ENCODE measurements around the gene SOX15. TPM values are rescaled to one million over a fixed set of nuclear protein-coding genes. Genes with fewer than 3 reads are reported as not detected.

SOX15 gene
- total RNA-seq, 1 donor from 2014 or later = 3.4 TPM

DNA sequence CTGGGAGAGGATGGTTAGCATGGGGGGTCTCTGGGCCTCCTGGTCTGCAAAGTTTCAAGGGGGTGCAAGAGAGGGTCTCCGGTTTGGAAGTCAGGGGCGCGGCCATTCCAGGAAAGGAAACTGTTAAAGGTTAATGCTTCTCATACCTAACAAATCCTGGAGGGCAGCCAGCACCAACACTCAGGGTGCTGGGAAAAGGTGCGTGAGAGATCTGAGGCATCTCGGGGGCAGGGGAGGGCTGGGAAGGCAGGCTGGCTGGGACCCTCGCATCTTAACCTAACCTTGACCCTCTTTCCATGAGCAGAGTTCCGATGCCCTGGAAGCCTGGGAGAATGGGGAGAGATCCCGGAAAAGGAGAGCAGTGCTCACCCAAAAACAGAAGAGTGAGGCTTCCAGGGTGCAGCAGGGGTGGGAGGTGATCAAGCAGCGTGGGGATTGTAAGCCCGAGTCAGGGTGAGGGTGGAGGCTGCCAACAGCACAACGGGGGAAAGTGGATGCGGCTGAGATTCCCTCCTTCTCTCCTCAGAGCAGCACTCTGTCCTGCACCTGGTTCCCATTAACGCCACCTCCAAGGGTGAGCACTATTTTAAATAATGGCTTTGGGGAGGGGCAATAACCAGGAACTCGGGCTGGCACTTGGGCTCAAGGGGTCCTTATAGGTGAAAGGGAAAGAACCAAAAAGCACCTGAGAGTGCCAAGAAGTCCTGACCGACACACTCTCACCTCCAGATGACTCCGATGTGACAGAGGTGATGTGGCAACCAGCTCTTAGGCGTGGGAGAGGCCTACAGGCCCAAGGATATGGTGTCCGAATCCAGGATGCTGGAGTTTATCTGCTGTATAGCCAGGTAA, 30.3 kb downstream of the SOX15 start:
- Histone ChIP-seq H3K4me3 (ENCODE audit: low read depth, low read length) (no peak overlapping the region), H3K27me3 (ENCODE audit: control insufficient read depth, insufficient read depth, low read length) (no peaks in the 10 kb centered on the region), H3K36me3 (ENCODE audit: control insufficient read depth, insufficient read depth, low read length) (no peaks in the 10 kb centered on the region)
- TF ChIP-seq, protein P1, sequence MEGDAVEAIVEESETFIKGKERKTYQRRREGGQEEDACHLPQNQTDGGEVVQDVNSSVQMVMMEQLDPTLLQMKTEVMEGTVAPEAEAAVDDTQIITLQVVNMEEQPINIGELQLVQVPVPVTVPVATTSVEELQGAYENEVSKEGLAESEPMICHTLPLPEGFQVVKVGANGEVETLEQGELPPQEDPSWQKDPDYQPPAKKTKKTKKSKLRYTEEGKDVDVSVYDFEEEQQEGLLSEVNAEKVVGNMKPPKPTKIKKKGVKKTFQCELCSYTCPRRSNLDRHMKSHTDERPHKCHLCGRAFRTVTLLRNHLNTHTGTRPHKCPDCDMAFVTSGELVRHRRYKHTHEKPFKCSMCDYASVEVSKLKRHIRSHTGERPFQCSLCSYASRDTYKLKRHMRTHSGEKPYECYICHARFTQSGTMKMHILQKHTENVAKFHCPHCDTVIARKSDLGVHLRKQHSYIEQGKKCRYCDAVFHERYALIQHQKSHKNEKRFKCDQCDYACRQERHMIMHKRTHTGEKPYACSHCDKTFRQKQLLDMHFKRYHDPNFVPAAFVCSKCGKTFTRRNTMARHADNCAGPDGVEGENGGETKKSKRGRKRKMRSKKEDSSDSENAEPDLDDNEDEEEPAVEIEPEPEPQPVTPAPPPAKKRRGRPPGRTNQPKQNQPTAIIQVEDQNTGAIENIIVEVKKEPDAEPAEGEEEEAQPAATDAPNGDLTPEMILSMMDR (IDR thresholded peaks at IDR 0.05; ENCODE audit: insufficient read depth, low read length, poor library complexity, severe bottlenecking) = no peak
- DNase-seq (ENCODE audit: low read depth) = no peak

DNA sequence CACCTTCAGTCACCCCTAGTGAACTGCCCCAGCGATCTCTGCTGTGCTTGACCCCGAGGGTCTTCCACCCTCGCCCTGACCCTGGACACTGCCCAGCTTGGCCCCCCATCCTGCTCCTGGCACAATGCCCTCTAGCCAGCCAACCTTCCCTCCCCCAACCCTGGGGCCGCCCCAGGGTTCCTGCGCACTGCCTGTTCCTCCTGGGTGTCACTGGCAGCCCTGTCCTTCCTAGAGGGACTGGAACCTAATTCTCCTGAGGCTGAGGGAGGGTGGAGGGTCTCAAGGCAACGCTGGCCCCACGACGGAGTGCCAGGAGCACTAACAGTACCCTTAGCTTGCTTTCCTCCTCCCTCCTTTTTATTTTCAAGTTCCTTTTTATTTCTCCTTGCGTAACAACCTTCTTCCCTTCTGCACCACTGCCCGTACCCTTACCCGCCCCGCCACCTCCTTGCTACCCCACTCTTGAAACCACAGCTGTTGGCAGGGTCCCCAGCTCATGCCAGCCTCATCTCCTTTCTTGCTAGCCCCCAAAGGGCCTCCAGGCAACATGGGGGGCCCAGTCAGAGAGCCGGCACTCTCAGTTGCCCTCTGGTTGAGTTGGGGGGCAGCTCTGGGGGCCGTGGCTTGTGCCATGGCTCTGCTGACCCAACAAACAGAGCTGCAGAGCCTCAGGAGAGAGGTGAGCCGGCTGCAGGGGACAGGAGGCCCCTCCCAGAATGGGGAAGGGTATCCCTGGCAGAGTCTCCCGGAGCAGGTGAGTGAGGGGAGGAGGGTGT, 31.2 kb downstream of the SOX15 start, which contains the start of gene TNFSF13:
Gene TNFSF13 (plus strand): TSS at position 207 of the 776 bp plus-strand sequence. CDS start 290 bp downstream, at position 497.
- Histone ChIP-seq H3K27me3 (ENCODE audit: control insufficient read depth, insufficient read depth, low read length) (no peaks in the 10 kb centered on the region), H3K36me3 (ENCODE audit: control insufficient read depth, insufficient read depth, low read length) (no peaks in the 10 kb centered on the region), H3K4me3 (ENCODE audit: low read depth, low read length) (no peak within 1 kb of the TSS)
- TF ChIP-seq, protein P1 (IDR thresholded peaks at IDR 0.05; ENCODE audit: insufficient read depth, low read length, poor library complexity, severe bottlenecking) = no peak
- DNase-seq (ENCODE audit: low read depth) = no peak

- Histone ChIP-seq H3K36me3 (ENCODE audit: control insufficient read depth, insufficient read depth, low read length) (no peaks in the 10 kb centered on the region), H3K4me3 (ENCODE audit: low read depth, low read length) (no peak overlapping the region), H3K27me3 (ENCODE audit: control insufficient read depth, insufficient read depth, low read length) (no peaks in the 10 kb centered on the region)
- no peak for DNase-seq (ENCODE audit: low read depth)
- TF ChIP-seq, protein P1 (IDR thresholded peaks at IDR 0.05; ENCODE audit: insufficient read depth, low read length, poor library complexity, severe bottlenecking) = no peak
These were observed 31.9 kb downstream of the SOX15 start for GRCh38 chr17:7557775-7558543.

GRCh38 chr17:7557147-7557764, 32.6 kb downstream of the SOX15 start:
- Histone ChIP-seq H3K27me3 (ENCODE audit: control insufficient read depth, insufficient read depth, low read length) (no peaks in the 10 kb centered on the region), H3K36me3 (ENCODE audit: control insufficient read depth, insufficient read depth, low read length) (no peaks in the 10 kb centered on the region)
- TF ChIP-seq, protein P1 (IDR thresholded peaks at IDR 0.05; ENCODE audit: insufficient read depth, low read length, poor library complexity, severe bottlenecking) = no peak

DNA sequence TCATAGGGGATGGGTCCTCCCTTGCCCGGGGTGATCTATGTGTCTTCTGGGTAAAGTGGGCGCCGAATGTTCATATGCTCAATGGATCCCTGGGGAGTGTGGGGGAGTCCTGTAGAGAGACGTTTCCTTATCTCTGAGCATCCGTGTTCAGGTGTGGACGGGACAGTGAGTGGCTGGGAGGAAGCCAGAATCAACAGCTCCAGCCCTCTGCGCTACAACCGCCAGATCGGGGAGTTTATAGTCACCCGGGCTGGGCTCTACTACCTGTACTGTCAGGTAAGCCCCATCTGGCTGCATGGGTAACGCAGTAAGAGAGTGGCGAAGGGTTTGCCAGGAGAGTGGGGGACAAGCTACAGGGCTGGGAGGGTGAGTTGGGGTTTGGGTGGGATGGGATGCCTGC, 33.3 kb downstream of the SOX15 start:
- DNase-seq (ENCODE audit: low read depth) = no peak
- H3K36me3 ChIP-seq (ENCODE audit: control insufficient read depth, insufficient read depth, low read length) = no peaks in the 10 kb centered on the region
- H3K4me3 ChIP-seq (ENCODE audit: low read depth, low read length) = no peak overlapping the region
- TF ChIP-seq, protein P1 (IDR thresholded peaks at IDR 0.05; ENCODE audit: insufficient read depth, low read length, poor library complexity, severe bottlenecking) = no peak
- H3K27me3 ChIP-seq (ENCODE audit: control insufficient read depth, insufficient read depth, low read length) = no peaks in the 10 kb centered on the region

More at GRCh38 chr17:7557147-7557764, 32.6 kb downstream of the SOX15 start:
- H3K4me3 ChIP-seq (ENCODE audit: low read depth, low read length) = no peak overlapping the region
- no peak for DNase-seq (ENCODE audit: low read depth)
